ENCODE data around the gene SLC25A25.

Gene SLC25A25

DNA sequence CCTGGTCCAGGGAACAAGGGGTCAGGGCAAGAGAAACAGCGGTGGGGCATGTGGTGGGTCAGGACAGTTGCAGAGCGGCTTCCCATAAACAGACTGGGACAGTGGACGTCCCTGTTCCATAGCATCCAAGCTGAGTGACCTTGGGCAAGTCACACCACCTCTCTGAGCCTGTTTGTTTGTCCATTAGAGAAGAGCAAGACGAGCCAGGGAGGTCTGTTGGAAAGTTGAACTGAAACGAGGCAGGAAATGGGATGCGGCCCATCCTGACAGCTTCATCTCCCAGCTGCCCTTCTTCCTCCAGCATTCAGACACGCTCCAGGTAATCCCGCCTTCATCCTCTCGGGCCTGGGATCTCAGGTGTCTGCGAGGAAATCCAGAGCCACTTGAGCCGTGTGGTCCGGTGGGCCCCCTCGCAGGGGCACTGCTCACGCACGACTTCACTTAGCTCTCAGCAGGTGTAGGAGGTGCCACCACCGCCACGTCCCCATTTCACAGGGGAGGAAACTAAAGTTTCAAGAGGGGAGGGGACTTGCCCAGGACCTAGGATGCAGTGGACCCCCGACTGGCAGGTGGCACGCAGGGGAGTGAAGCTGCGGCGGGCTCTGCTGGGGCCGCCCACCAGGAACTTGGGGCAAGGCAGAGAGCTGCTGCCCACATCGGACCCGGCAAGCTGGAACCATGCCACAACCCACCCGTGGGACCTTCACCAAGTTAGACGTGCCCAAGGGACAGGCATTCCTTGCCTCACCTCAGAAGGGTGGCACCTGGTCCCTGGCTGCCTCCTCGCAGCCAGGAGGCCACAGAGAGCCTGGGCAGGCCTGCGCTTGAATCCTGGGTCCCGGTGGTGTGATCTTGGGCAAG, 46.5 kb downstream of the SLC25A25 start:
- no peak for DNase-seq

GRCh38 chr9:128115187-128116103, 47.4 kb downstream of the SLC25A25 start:
- DNase-seq, result no peak

DNA sequence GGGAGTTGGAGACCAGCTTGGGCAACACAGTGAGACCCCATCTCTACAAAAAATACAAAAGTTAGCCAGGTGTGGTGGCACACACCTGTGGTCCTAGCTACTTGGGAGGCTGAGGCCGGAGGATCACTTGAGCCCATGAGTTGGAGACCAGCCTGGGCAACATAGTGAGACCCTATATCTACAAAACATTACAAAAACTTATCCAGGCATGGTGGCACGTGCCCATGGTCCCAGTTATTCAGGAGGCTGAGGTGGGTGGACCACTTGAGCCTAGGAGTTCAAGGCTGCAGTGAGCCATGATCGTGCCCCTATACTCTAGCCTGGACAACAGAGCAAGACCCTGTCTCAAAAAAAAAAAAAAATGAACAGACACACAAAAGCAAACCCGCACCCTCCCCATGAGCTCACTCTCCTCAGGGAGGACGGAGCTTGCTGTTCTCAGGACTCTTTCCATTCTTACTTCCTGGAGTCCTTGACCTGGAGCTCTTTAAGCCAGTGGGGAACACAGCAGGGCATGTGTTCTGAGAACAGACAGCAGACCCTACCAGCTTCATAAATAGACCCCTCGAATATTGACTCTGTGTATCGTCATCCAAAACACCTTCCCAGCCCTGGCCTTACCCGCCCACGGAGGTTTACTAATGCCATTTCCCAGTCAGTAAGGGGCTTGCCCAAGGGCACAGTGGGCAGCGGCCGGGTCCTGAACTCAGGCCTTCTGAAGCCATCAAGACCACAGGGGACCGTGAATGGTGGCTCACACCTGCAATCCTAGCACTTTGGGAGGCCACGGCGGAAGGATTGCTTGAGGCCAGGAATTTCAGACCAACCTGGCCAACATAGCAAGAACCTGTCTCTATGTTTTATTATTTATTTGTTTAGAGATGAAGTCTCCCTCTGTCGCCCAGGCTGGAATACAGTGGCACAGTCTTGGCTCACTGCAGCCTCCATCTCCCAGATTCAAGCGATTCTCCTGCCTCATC, 48.4 kb downstream of the SLC25A25 start:
- DNase-seq, result no peak

DNA sequence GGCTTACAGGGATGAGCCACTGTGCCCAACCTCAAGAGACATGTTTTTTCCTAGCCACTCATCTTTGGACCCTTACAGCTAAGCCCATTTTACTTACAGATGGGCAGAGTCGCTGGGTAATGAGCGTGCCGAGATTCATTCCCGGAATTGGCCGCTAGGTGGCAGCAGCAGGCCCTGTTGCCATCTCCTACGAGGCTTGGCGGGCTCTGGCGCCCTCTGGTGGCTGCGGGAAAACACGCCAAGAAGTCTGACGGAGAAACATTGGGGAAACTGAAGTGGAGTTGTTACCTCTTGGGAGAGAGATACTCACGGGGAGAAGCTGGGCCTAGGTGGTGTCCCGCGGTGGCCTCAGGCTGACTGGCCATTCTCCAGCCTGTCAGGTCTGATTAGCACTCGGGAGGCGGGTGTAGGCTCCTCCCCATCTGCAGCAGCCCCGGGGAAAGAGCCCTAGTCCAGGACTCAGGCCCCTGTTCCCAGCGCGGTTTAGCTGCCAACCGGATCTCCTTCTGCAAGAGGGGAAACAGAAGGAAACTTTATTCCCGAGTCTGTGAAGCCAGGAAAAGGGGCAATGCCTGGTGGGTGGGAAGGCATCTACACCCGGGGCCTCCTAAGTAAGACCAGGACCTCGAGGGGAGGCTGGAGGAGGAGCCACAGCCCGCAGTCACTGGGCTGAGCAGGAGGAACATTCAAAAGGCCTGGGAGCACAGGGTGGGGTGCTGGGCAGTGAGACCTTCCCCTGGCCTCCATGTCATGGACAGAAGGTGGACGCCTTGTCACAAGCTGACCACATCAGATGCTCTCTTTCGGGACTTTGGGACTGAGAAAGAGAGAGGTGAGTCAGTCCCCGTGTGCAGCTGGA, 49.8 kb downstream of the SLC25A25 start:
- DNase-seq, result peak; percentile 91 to 99 (median 96)

GRCh38 chr9:128118472-128118857, 50.4 kb downstream of the SLC25A25 start:
- no peak for DNase-seq

DNA sequence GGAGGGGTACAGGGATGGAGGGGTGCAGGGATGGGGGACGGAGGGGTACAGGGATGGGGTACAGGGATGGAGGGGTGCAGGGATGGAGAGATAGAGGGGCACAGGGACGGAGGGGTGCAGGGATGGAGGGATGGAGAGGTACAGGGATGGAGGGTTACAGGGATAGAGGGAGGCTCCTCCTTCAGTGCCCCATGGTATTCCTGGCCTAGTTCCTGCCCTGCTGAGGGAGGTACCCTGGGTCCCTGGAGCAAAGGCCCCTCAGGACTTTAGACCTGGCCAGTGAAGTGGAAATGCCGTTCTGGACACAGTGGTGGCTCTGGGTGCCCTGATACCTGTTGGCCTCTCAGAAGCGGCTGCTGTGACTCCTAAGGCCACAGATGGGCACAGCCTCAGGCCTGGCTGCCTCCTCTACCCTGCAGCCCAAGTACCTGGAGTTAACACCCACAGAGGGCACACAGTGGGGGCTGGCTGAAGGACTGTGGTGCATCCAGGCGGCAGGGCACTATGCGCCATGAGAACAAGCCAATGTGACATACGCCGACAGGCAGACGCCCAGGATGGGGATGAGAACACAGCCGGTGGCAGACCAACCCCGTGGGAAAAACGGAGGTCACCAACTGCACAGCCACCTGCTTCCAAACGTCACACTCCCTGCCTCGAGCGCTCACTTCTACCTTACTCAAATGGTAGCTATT, 51.1 kb downstream of the SLC25A25 start:
- no peak for DNase-seq

GRCh38 chr9:128120061-128120740, 52.2 kb downstream of the SLC25A25 start:
- no peak for DNase-seq

GRCh38 chr9:128120741-128121465, 52.9 kb downstream of the SLC25A25 start:
- no peak for DNase-seq

DNA sequence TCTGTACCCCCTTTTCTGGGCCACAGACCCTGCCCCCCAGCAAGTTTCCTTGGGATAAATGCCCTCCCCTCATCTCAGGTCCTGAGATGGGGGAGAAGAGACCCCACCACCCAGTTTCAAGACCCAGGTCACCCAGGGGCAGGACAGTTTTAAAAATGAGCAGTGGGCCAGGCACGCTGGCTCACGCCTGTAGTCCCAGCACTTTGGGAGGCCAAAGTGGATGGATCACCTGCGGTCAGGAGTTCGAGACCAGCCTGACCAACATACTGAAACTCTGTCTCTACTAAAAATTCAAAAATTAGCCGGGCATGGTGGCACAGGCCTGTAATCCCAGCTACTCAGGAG, 53.4 kb downstream of the SLC25A25 start:
- no peak for DNase-seq

- no peak for DNase-seq
Observed at GRCh38 chr9:128121924-128122808, 54.1 kb downstream of the SLC25A25 start.

DNA sequence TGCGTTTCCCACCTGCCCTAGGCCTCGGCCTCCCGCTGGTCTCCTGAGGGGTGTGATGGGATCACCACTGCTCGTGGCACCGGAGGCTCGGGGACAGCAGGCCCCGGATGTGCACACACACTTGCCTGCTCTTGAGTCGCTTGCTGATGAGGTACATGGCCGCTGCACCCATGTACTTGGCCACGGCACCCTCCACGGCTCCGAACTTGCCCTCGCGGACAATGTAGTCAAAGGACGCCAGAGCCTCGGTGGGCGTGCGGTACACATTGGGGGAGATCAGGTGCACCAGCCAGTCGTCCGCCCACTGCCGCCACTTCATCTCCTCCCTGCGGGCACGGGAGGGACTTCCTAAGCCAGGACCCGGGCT, 54.8 kb downstream of the SLC25A25 start:
- no peak for DNase-seq

DNA sequence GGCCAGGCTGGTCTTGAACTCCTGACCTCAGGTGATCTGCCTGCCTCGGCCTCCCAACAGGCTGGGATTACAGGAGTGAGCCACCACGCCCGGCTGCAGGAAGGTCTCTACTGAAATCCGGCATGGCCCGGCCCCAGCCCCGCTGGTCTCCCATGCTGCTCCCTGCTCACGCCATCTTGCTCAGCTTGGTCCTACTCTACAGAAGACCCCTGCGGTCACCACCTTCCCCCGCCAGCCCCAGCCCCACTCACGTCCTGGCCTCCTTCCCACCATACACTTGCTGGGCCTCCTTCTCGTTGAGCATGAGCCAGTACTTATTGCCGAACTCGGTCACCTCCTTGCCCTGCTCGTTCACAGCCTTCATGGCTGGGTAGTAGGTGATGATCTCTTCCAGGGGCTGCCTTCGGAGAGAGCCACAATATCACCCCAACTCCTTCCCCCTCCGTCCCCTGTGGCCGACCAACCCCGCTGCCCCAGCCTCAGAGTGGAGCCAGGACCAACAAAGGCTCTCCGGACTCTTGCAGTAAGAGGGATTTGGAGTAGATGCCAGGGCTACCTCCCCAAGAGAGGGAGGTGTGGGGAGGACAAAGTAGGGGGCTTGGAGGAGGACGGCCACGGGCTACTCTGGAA, 55.5 kb downstream of the SLC25A25 start:
- no peak for DNase-seq

DNA sequence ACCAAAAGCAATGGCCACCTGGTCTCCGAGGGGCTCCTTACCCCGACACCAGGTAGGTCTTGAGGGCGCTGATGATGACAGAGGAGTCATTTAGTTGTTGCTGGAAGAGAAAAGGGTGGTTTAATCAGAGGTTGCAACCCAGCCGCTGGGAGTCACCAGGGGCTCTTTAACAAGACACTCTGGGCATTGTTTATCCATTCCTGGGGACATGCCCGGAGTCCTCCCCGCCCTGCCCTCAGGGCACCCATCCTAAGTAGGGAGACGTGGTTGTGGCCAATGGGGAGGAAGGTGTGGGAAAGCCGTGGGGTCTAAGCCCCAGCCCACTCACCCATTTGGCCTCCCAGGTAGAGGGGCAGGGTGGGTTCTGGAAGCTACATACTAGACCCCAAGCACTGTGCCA, 56.4 kb downstream of the SLC25A25 start:
- no peak for DNase-seq

DNA sequence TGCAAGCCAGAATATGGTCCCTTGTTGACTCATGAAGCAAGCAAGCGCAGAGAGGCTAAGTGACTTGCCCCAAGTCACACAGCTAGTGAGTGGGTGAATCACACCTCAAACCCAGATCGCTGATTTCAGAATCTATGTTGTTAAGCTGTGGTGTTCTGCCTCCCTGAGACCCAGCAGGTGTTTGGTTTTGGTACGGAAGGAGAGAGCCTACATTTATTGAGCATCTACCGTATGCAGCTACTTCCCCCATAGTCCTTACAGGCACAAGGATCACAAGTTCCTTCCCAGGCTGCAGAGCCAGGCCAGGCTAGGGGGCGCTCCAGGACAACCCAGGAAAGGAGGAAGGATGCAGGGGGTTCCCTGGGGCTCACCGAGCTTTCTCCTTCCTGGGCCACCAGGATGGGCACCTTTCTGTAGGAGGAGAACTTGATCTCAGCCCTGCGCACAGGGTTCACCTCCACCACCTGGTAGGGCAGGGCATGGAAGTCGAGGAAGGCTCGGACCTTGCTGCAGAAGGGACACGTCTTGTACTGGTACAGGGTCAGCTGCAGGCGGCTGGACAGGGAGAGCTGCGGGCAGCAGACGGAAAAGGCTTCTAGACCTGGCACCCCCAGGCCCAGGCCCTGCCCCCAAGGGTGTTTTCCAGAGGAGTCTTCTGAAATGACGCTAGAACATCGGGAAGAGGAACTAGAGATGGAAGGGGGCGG, 57.0 kb downstream of the SLC25A25 start:
- DNase-seq, result no peak

DNA sequence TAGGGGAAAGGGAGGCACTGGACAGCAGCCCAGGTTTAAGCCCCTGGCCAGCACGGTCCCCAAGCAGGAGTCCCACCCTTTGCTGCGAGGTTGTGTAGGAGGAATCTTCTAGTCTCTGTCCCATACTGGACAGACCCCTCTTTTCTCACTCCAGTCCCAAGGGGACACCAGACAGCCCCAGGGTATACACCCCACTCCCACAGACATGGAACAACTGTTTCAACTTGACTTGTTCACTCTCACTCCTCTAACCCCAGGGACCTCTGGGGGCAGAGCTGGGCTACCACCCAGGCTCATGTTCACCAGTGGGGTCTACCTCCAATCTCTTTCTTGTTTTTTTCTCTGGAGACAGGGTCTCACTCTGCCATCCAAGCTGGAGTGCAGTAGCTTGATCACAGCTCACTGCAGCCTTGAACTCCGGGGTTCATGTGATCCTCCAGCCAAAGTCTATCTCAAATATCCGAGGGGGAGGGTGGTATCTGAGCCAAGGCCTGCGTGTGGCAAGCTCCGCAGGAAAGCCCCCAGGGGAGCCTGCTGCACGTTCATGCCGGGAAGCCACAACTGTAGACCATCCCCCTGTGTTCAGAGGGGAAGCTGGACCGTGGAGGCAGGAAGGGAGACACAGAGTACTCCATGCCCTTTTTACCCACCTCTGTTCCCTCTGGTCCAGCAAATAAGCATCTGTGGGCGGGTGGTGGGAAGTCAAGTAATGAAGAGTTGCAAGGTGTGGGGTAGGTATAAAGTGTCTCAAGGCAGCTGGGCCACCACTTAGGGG, 57.7 kb downstream of the SLC25A25 start:
- DNase-seq, result no peak

- DNase-seq, result peak; percentile 62 to 73 (median 69)
Observed at GRCh38 chr9:128127568-128127989, 59.5 kb downstream of the SLC25A25 start, which contains the start of gene PTGES2. PTGES2 (minus strand) TSS chr9:128127729; CDS start chr9:128127717, 12 bp downstream.

Data from activated CD4-positive, CD25-positive, alpha-beta regulatory T cell (primary cell).